HepG2 (cell line): ENCODE data around the gene SYNE3. TPM values are rescaled to one million over a fixed set of nuclear protein-coding genes. Genes with fewer than 3 reads are reported as not detected.

Experiments used
- AHR ChIP-seq: IDR thresholded peaks from 2 replicates; pipeline ENCODE4 v1.6.1; 2018; ENCODE audit warnings: missing genetic modification reagents, missing compliant biosample characterization
- MAFG ChIP-seq: sonication (generic); formaldehyde crosslinking; IDR thresholded peaks from 2 replicates; pipeline ENCODE4 v1.5.1; 2020; ENCODE audit warnings: mild to moderate bottlenecking, missing genetic modification reagents
- MAZ ChIP-seq, 2 experiments: sonication (generic) in 1 of 2; formaldehyde crosslinking in 1 of 2; IDR thresholded peaks; 2 replicates each; pipeline versions ENCODE4 v1.5.0 to v1.6.1; 2012 to 2020; ENCODE audit warnings: low read depth in 2 of 2, mild to moderate bottlenecking in 2 of 2, borderline replicate concordance in 1 of 2, improper control_type of control experiment in 1 of 2, low read length in 1 of 2, missing genetic modification reagents in 1 of 2, moderate library complexity in 1 of 2
- NONO ChIP-seq, 2 experiments: fragments of 450-650 bp in 1 of 2; sonication (generic) in 1 of 2; formaldehyde crosslinking in 1 of 2; IDR thresholded peaks in 1 of 2; conservative IDR thresholded peaks in 1 of 2; 2 replicates each; pipeline versions ENCODE4 v1.6.1 to v1.8.0; 2017 to 2022; ENCODE audit warnings: mild to moderate bottlenecking in 1 of 2, missing genetic modification reagents in 1 of 2, moderate library complexity in 1 of 2
- RERE ChIP-seq: IDR thresholded peaks from 2 replicates; pipeline ENCODE4 v1.6.1; 2016; ENCODE audit warnings: low read depth, missing genetic modification reagents, missing compliant biosample characterization
- RORA ChIP-seq: sonication (generic); formaldehyde crosslinking; IDR thresholded peaks from 2 replicates; pipeline ENCODE4 v1.5.0; 2020; ENCODE audit warnings: mild to moderate bottlenecking, missing genetic modification reagents, moderate library complexity
- SOX6 ChIP-seq, 2 experiments: fragments of 450-650 bp in 1 of 2; sonication (generic) in 1 of 2; formaldehyde crosslinking in 1 of 2; IDR thresholded peaks; 2 replicates each; pipeline versions ENCODE4 v1.4.0 to v1.6.1; 2017 to 2020; ENCODE audit warnings: antibody characterized with exemption in 1 of 2, mild to moderate bottlenecking in 1 of 2, missing genetic modification reagents in 1 of 2
- SP4 ChIP-seq: sonication (generic); formaldehyde crosslinking; IDR thresholded peaks from 2 replicates; pipeline ENCODE4 v1.8.1; 2023; ENCODE audit warnings: mild to moderate bottlenecking, missing genetic modification reagents
- SRF ChIP-seq: IDR thresholded peaks from 2 replicates; pipeline ENCODE4 v1.6.1; 2011; ENCODE audit warnings: mild to moderate bottlenecking, low read depth, low read length, moderate library complexity
- SYNCRIP ChIP-seq: fragments of 200-400 bp; formaldehyde crosslinking; IDR thresholded peaks from 2 replicates; pipeline ENCODE4 v1.6.1; 2018; ENCODE audit warnings: mild to moderate bottlenecking, low read depth, low read length; ENCODE audit not compliant: insufficient read depth
- ZBTB21 ChIP-seq: sonication (generic); formaldehyde crosslinking; IDR thresholded peaks from 2 replicates; pipeline ENCODE4 v1.4.0; 2020; ENCODE audit warnings: missing genetic modification reagents
- ZBTB3 ChIP-seq: sonication (generic); formaldehyde crosslinking; IDR thresholded peaks from 2 replicates; pipeline ENCODE4 v1.4.0; 2020; ENCODE audit warnings: low read depth, mild to moderate bottlenecking, moderate library complexity, missing genetic modification reagents, borderline replicate concordance
- ZMYM4 ChIP-seq: sonication (generic); formaldehyde crosslinking; IDR thresholded peaks from 2 replicates; pipeline ENCODE4 v1.8.1; 2023; ENCODE audit warnings: mild to moderate bottlenecking, missing genetic modification reagents
- ZNF138 ChIP-seq: sonication (generic); formaldehyde crosslinking; IDR thresholded peaks from 2 replicates; pipeline ENCODE4 v1.5.0; 2020; ENCODE audit warnings: mild to moderate bottlenecking, low read depth, missing genetic modification reagents
- ZNF251 ChIP-seq: sonication (generic); formaldehyde crosslinking; IDR thresholded peaks from 2 replicates; pipeline ENCODE4 v1.9.0; 2021; ENCODE audit warnings: mild to moderate bottlenecking, missing genetic modification reagents
- ZNF354B ChIP-seq: sonication (generic); formaldehyde crosslinking; IDR thresholded peaks from 2 replicates; pipeline ENCODE4 v1.8.0; 2022; ENCODE audit warnings: mild to moderate bottlenecking, missing genetic modification reagents
- ZNF484 ChIP-seq: sonication (generic); formaldehyde crosslinking; IDR thresholded peaks from 2 replicates; pipeline ENCODE4 v1.5.1; 2020; ENCODE audit warnings: mild to moderate bottlenecking, low read depth, missing genetic modification reagents, borderline replicate concordance
- ZNF501 ChIP-seq: sonication (generic); formaldehyde crosslinking; IDR thresholded peaks from 2 replicates; pipeline ENCODE4 v1.5.1; 2020; ENCODE audit warnings: mild to moderate bottlenecking, moderate library complexity, missing genetic modification reagents
- ZNF530 ChIP-seq: sonication (generic); formaldehyde crosslinking; IDR thresholded peaks from 2 replicates; pipeline ENCODE4 v1.5.0; 2020; ENCODE audit warnings: low read depth, mild to moderate bottlenecking, missing genetic modification reagents
- ZNF619 ChIP-seq: sonication (generic); formaldehyde crosslinking; IDR thresholded peaks from 2 replicates; pipeline ENCODE4 v1.4.0; 2020; ENCODE audit warnings: mild to moderate bottlenecking, missing genetic modification reagents
- ZNF709 ChIP-seq: sonication (generic); formaldehyde crosslinking; IDR thresholded peaks from 2 replicates; pipeline ENCODE4 v1.5.0; 2020; ENCODE audit warnings: mild to moderate bottlenecking, missing genetic modification reagents
- polyA plus RNA-seq, 8 experiments: library from polyadenylated mRNA; depleted of rRNA in 3 of 8; stranded (reverse) in 7 of 8; unstranded in 1 of 8; fragments of >200 nt; fragmentation: Illumina TruSeq in 4 of 8; extraction: Trizol in 4 of 8; gene quantifications; 2 replicates each; pipeline versions ENCODE4 v1.2.1 to v1.2.3, GENCODE V29; 2011 to 2016; ENCODE audit warnings: low read depth in 4 of 8, missing spikeins in 1 of 8, mixed read lengths in 1 of 8; ENCODE audit not compliant: insufficient read depth in 1 of 8
- total RNA-seq, 5 experiments: library from RNA; depleted of rRNA; stranded (reverse); fragments of >200 nt; fragmentation: Illumina TruSeq; extraction: Trizol; gene quantifications; 2 replicates each; pipeline ENCODE4 v1.2.3, GENCODE V29; 2016; ENCODE audit warnings: low read depth in 1 of 5
- TF ChIP-seq, protein P1 (sequence below), 2 experiments: sonication (generic) in 1 of 2; formaldehyde crosslinking in 1 of 2; IDR thresholded peaks; 2 replicates each; pipeline versions ENCODE4 v1.4.0 to v1.6.1; 2018 to 2020; ENCODE audit warnings: missing genetic modification reagents in 2 of 2, borderline replicate concordance in 1 of 2, low read depth in 1 of 2, mild to moderate bottlenecking in 1 of 2, missing biosample characterization in 1 of 2

The SYNE3 gene
- total and polyA plus RNA-seq, 2 of the 13 experiments (the other 11 are each of a cell fraction or from before 2014, with no cell fraction given) = 7.8 to 8.0 TPM

GRCh38 chr14:95523051-95523814, 6.8 kb upstream of the SYNE3 start (continued):
- TF ChIP-seq, protein P1, sequence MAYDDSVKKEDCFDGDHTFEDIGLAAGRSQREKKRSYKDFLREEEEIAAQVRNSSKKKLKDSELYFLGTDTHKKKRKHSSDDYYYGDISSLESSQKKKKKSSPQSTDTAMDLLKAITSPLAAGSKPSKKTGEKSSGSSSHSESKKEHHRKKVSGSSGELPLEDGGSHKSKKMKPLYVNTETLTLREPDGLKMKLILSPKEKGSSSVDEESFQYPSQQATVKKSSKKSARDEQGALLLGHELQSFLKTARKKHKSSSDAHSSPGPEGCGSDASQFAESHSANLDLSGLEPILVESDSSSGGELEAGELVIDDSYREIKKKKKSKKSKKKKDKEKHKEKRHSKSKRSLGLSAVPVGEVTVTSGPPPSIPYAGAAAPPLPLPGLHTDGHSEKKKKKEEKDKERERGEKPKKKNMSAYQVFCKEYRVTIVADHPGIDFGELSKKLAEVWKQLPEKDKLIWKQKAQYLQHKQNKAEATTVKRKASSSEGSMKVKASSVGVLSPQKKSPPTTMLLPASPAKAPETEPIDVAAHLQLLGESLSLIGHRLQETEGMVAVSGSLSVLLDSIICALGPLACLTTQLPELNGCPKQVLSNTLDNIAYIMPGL (CRISPR knock-in tag; IDR thresholded peaks at IDR 0.05; ENCODE audit: borderline replicate concordance in 1 of 2, low read depth in 1 of 2) = no peak
- no peak for TF ChIP-seq ZNF484 (CRISPR knock-in tag)
- TF ChIP-seq SRF = no peak
- TF ChIP-seq ZNF619 (CRISPR knock-in tag) = no peak
- no peak for TF ChIP-seq ZBTB3
- no peak for TF ChIP-seq SP4 (CRISPR knock-in tag)
- no peak for TF ChIP-seq MAFG (CRISPR knock-in tag)
- TF ChIP-seq SYNCRIP = no peak
- TF ChIP-seq ZMYM4 (CRISPR knock-in tag) = no peak; the same call in 1 of the 2 replicates
- no peak for TF ChIP-seq ZNF709 (CRISPR knock-in tag)
- peak; percentile 44; the same call in 1 of the 2 replicates for TF ChIP-seq ZNF501 (CRISPR knock-in tag)
- no peak for TF ChIP-seq ZNF530
- no peak for TF ChIP-seq MAZ (IDR thresholded peaks at IDR 0.05; ENCODE audit: borderline replicate concordance, low read depth, low read length)
- no peak for TF ChIP-seq MAZ (CRISPR knock-in tag; IDR thresholded peaks at IDR 0.05; ENCODE audit: low read depth)
- no peak for TF ChIP-seq AHR (CRISPR knock-in tag)
- no peak for TF ChIP-seq ZNF138 (CRISPR knock-in tag)
- no peak for TF ChIP-seq ZNF251 (CRISPR knock-in tag)
- peak; percentile 81 for TF ChIP-seq RERE (CRISPR knock-in tag)
- TF ChIP-seq ZNF354B (CRISPR knock-in tag) = no peak
- TF ChIP-seq SOX6 (IDR thresholded peaks at IDR 0.05) = no peak
- TF ChIP-seq SOX6 (CRISPR knock-in tag; IDR thresholded peaks at IDR 0.05) = peak; percentile 95
- no peak for TF ChIP-seq NONO (IDR thresholded peaks at IDR 0.05)
- no peak; the same call in 1 of the 2 replicates for TF ChIP-seq NONO (CRISPR knock-in tag; conservative IDR thresholded peaks at IDR 0.05)
- TF ChIP-seq ZBTB21 = no peak
- no peak for TF ChIP-seq RORA (CRISPR knock-in tag)
